ENCODE results near the gene LIX1L. TPM values are rescaled to one million over a fixed set of nuclear protein-coding genes. Genes with fewer than 3 reads are reported as not detected.

LIX1L gene
- 10 to 100 TPM; 17.9 to 28.0 (median 20.7) TPM for polyA plus RNA-seq

DNA sequence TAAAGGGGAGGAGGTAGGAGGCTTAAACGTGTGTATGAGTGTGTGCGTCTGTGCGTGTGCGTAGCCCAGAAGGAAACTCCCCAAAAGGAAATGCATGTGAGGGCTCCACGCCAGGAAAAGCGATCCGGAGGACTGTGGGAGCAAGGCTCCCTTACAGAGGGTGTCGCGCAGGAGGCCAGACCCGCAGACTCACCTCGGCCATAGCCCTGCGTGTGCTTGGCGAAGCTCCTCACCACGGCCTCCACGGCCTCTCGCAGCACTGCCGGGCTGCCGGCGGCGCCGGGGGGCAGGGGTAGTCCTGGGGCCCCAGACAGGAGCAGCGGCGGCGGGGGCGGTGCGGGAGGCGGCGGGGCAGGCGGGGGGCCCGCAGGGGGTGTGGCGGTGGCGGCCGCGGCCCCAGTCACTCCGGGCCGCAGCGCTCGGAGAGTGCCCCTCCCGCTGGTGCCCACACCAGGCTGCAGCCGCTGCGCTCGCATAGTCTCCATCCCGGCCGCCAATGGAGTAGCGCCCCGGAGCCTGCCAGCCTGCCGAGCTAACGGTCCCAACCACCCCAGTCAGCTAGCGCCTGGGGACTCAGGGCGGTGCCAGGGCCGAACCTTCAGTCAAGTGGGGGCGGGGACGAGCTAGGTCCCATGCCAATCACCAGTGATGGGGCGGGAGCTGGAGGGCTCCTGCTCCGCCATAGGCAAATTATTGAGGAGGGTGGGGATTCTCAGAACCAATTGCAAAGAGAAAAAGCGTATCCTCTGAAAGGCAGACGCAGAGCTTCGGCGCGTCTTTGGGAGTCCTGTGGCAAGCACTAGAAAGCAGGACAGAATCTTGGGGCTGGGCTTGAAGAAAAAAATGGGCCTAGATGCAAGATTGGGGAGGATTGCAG, at the start of gene LIX1L:
Gene LIX1L, minus strand, starts transcription at position 575 of the 877 bp plus-strand sequence. Its CDS starts 90 bp downstream, at position 485.
- peak; percentile 92 to 94 (median 93) for DNase-seq
- Mint-ChIP-seq H3K4me3 (peak within 1 kb of the TSS; percentile 88 to 99 (median 98)), H3K36me3 (no peaks in the 10 kb centered on the region), H3K4me1 (peaks cover 81 to 82% of the 10 kb centered on the region in 2 donors), H3K9me3 (no peaks in the 10 kb centered on the region), H3K27ac (peak within 1 kb of the TSS; percentile 91 to 96 (median 94)), H3K27me3 (ENCODE audit: low read depth in 3 of 3) (peaks cover 4 to 8% (median 6%) of the 10 kb centered on the region in 3 donors)

DNA sequence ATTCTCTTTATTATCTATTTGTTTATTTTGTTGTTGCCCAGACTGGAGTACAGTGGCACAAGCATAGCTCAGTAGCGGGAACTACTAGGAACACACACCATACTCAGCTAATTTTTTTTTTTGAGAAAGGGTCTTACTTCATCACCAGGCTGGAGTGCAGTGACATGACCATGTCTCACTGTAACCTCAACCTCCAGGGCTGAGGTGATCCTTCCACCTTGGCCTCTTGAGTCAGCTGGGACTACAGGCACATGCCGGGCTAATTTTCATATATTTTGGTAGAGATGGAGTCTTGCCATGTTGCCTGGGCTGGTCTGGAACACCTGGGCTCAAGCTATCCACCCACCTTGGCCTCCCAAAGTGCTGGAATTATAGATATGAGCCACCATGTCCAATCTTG, 43.9 kb upstream of the LIX1L start:
- Mint-ChIP-seq H3K27ac (peak overlapping the region in 4 of 6 donors; percentile 79 to 88 (median 82)), H3K27me3 (ENCODE audit: low read depth in 3 of 3) (peaks cover 0 to 10% (median 7%) of the 10 kb centered on the region in 3 donors)

DNA sequence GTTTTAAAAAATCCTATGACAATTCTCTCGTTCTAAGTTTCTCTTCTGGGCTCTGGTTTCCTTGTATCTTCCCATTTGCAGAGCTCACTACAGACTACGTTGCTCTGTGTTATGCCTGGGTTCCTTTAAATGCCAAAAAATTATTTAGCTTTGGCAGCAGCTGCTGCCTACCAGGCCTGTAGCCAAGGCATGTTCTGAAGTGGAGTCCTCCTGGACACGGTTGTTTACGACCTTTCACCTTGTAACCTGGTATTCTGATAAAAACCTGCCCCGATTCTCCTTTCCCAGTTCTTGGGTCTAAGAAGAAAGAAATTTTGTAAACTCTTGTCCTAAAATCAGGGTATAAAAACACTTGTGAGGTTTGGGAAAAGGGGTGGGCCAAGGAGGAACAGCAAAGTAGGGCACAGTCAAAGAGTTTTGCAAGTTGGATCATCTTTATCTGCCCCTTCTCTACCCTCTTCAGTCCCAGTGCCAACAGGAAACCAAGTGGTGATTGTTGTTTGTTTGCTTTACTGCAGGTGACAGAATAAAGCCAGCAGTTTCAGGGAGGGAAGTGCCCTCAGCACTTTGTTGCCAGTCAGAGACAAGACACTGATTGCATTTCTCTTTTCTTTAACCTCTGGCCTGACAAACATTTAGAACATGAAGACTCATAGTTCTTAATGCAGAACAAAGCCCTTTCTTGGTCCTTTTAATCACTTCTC, 41.7 kb upstream of the LIX1L start:
- H3K4me1 Mint-ChIP-seq: peaks cover 40 to 47% of the 10 kb centered on the region in 2 donors
- H3K9me3 Mint-ChIP-seq: peaks cover 0 to 6% (median 0%) of the 10 kb centered on the region in 6 donors
- DNase-seq: peak in 2 of 3 donors; percentile 26 to 41
- peak overlapping the region; percentile 73 to 100 (median 98) for H3K4me3 Mint-ChIP-seq
- H3K36me3 Mint-ChIP-seq: peaks cover 20 to 21% (median 20%) of the 10 kb centered on the region in 3 donors
- H3K27ac Mint-ChIP-seq: peak overlapping the region; percentile 84 to 98 (median 96)
- peaks cover under 1 to 12% (median 9%) of the 10 kb centered on the region in 3 donors for H3K27me3 Mint-ChIP-seq (ENCODE audit: low read depth in 3 of 3)

More for the DNA sequence above, 43.9 kb upstream of the LIX1L start:
- Mint-ChIP-seq H3K9me3 (peaks cover 0 to 2% (median 0%) of the 10 kb centered on the region in 6 donors), H3K4me3 (peak overlapping the region in 1 of 5 donors; percentile 63), H3K4me1 (peaks cover 59 to 67% of the 10 kb centered on the region in 2 donors), H3K36me3 (peaks cover 0 to 4% (median 0%) of the 10 kb centered on the region in 3 donors)
- DNase-seq: no peak

DNA sequence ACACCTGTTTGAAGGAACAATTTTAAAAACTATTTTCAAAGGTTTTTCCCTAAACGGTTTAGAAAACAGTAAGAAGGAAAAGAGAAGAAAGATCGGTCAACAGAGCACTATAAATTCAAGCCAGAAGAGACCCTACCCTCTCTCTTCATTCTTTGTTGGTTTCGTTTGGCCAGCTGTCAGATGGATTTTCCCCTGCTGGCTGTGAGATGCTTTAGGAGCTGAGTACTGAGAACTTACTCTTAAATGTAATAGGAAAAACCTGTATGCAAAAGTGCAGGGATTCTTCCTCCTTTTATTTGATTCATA, 39.9 kb upstream of the LIX1L start:
- Mint-ChIP-seq H3K36me3 (peaks cover 38 to 39% (median 38%) of the 10 kb centered on the region in 3 donors), H3K27ac (peak overlapping the region; percentile 96 to 98 (median 97)), H3K27me3 (ENCODE audit: low read depth in 3 of 3) (peaks cover 8 to 20% (median 12%) of the 10 kb centered on the region in 3 donors), H3K9me3 (peaks cover 0 to 7% (median 3%) of the 10 kb centered on the region in 6 donors), H3K4me1 (peaks cover 54 to 58% of the 10 kb centered on the region in 2 donors), H3K4me3 (peak overlapping the region; percentile 97 to 100 (median 98))
- DNase-seq: peak in 1 of 3 donors; percentile 20

DNA sequence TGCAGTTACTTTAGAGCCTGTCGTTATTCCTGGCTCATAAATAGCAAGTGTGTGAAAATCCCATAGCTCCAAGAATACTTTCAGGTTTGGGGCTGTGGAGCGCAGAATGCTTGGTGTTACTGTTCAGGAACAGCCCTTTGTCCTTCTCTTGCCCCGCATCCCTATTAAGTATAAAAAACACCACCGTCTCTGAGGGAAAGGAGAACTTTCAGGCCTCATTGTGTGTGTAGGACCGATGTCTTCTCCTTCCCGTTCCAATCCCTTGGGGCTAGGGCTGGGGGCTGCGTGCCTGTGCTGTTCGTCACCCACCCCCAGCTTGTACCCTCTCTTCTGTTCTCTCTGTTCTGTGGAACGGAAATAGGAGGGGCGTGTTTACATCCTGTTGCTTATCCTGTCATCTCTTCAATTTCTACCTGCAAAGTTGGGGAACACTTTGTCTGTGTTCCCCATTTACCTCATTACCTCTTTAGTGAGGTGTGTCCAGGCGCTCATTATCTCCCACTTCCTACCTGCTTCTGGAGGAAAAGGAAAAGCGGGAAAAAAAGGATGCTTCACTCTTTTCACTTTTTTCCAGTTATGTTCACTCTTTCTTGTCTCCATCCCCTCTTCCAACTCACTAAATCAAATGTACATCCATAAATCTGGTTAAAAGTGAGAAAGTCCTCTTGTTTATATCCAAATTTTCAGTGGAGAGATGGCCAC, 39.4 kb upstream of the LIX1L start:
- Mint-ChIP-seq H3K27me3 (ENCODE audit: low read depth in 3 of 3) (peaks cover 8 to 24% (median 12%) of the 10 kb centered on the region in 3 donors), H3K36me3 (peaks cover 43 to 44% (median 43%) of the 10 kb centered on the region in 3 donors), H3K9me3 (peaks cover 0 to 7% (median 3%) of the 10 kb centered on the region in 6 donors), H3K4me3 (peak overlapping the region; percentile 97 to 100 (median 98)), H3K4me1 (peaks cover 59 to 63% of the 10 kb centered on the region in 2 donors), H3K27ac (peak overlapping the region; percentile 96 to 98 (median 97))
- DNase-seq: peak; percentile 48 to 52 (median 49)

DNA sequence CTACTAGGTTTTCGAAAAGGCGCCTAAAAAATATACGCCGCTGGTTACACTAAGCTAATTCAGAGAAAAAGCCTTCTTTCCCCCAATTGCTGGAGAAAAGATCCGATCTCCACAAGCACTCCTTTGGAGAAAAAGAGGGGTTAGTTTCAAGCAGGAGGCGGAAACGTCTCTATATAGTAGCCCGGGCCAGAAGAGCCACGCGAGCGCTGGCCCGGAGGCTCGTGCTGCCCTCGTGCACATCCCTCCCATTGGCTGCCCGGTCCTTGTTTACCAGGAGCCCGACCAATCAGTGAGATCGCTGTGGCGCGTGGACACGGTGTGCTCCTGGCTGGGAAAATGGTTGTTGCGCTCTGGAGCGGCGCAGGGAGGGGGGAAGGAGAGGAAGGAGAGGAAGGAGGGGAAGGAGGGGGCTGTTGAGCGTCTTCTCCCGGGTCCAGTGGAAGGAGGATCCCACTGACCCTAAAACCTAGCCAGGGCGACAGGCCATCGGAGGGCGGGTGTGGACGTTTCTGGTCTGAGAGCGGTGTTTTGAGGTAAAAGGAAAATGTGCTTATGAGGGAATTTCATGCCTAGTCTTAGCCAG, 38.7 kb upstream of the LIX1L start, which contains the start of gene TXNIP:
Gene TXNIP, minus strand, starts transcription at position 147 of the 583 bp plus-strand sequence. CDS start 313 bp downstream, outside the sequence.
- peak within 1 kb of the TSS; percentile 96 to 98 (median 97) for H3K27ac Mint-ChIP-seq
- DNase-seq: peak; percentile 90 to 93 (median 92)
- H3K36me3 Mint-ChIP-seq: peaks cover 50 to 51% (median 50%) of the 10 kb centered on the region in 3 donors
- H3K9me3 Mint-ChIP-seq: peaks cover 0 to 10% (median 3%) of the 10 kb centered on the region in 6 donors
- H3K4me3 Mint-ChIP-seq: peak within 1 kb of the TSS; percentile 97 to 100 (median 98)
- peaks cover 62 to 64% of the 10 kb centered on the region in 2 donors for H3K4me1 Mint-ChIP-seq
- peaks cover 8 to 27% (median 12%) of the 10 kb centered on the region in 3 donors for H3K27me3 Mint-ChIP-seq (ENCODE audit: low read depth in 3 of 3)

DNA sequence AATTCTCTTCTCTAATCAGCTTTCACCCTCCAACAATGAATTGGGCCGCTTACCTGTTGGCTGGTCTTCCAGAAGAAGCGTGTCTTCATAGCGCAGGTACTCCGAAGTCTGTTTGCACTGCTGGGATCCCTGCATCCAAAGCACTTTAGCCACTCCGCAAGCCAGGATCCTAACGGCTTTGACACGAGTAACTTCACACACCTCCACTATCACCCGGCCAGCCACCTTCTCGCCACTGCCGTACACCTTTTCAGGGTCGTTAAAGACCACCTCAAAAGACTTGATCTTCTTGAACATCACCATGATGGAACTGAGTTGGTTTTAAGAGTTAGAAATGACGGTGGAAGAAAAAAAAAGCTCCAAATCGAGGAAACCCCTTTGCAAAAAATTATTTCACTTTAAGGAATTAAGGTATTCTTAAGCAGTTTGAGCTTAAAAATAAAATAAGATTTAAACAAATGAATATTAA, 38.2 kb upstream of the LIX1L start:
- H3K27ac Mint-ChIP-seq: peak overlapping the region; percentile 95 to 98 (median 96)
- no peak for DNase-seq

DNA sequence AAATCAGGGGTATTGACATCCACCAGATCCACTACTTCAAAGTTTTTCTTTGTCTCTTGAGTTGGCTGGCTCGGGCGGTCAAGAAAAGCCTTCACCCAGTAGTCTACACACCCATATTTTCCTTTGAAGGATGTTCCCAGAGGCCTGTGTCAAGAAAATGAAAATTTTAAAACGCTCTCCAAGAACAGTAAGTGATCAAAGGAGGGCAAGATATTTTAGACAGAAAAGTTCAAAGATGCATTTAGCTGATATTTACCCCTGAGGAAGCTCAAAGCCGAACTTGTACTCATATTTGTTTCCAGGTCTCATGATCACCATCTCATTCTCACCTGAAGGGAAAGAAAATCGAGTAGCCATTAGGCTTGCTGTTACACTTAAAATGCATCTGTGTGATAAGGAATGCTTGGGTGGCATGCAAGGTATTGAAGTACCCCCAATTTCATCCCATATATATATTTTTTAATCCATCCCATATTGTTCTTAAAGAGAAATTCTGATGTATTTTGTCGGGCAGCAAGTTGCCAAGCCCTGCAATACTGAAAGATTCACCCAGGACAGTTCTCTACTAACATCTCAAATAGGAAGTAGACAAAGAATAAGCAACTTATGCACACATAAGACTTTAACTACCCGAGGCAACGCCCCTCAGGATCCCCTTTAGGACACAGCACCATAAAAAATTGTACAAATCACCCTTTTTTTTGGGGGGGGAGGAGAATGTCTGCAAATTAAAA, 37.5 kb upstream of the LIX1L start:
- DNase-seq: no peak
- peak overlapping the region; percentile 97 to 100 (median 98) for H3K4me3 Mint-ChIP-seq
- H3K27ac Mint-ChIP-seq: peak overlapping the region; percentile 95 to 98 (median 96)
- peaks cover 70 to 71% of the 10 kb centered on the region in 2 donors for H3K4me1 Mint-ChIP-seq
- peaks cover 8 to 29% (median 12%) of the 10 kb centered on the region in 3 donors for H3K27me3 Mint-ChIP-seq (ENCODE audit: low read depth in 3 of 3)
- H3K9me3 Mint-ChIP-seq: peaks cover 0 to 12% (median 3%) of the 10 kb centered on the region in 6 donors
- peaks cover 50 to 52% (median 50%) of the 10 kb centered on the region in 3 donors for H3K36me3 Mint-ChIP-seq

More for the DNA sequence above, 38.2 kb upstream of the LIX1L start:
- Mint-ChIP-seq H3K36me3 (peaks cover 50 to 52% (median 50%) of the 10 kb centered on the region in 3 donors), H3K4me3 (peak overlapping the region; percentile 97 to 100 (median 98)), H3K4me1 (peaks cover 64% of the 10 kb centered on the region in 2 donors), H3K9me3 (peaks cover 0 to 10% (median 3%) of the 10 kb centered on the region in 6 donors), H3K27me3 (ENCODE audit: low read depth in 3 of 3) (peaks cover 8 to 29% (median 12%) of the 10 kb centered on the region in 3 donors)

DNA sequence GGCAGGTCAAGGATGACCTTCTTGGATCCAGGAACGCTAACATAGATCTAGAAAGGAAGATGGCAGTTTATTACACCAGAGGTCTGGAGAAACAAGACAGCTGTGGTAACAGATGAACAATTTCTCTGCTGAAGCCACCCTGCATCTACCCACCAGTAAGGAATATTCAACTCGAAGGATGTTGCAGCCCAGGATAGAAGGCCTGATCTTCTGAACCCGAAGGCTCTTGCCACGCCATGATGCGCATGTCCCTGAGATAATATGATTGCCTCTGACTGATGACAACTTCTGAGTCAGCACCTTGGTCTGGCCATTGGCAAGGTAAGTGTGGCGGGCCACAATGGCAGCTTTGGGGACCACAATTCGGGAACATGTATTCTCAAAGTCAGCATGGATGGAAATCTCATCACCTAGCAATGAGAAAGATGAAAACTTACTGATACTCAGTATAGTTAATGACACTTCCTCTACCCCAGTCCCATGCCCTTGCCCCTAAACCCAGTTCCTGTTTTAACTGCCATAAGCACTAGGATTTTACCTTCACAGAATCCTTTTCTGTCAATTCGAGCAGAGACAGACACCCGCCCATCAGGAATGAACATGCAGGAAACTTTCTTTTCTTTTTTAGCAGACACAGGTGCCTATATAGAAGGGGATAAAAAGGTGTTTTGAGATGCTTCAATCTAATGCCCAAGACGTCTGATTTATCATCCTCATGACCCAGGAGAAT, 36.7 kb upstream of the LIX1L start:
- DNase-seq: peak in 1 of 3 donors; percentile 8
- H3K27me3 Mint-ChIP-seq (ENCODE audit: low read depth in 3 of 3): peaks cover 8 to 29% (median 12%) of the 10 kb centered on the region in 3 donors
- peaks cover 0 to 13% (median 3%) of the 10 kb centered on the region in 6 donors for H3K9me3 Mint-ChIP-seq
- peaks cover 50 to 52% (median 50%) of the 10 kb centered on the region in 3 donors for H3K36me3 Mint-ChIP-seq
- peak overlapping the region; percentile 97 to 100 (median 98) for H3K4me3 Mint-ChIP-seq
- H3K4me1 Mint-ChIP-seq: peaks cover 65% of the 10 kb centered on the region in 2 donors
- H3K27ac Mint-ChIP-seq: peak overlapping the region; percentile 95 to 98 (median 96)

DNA sequence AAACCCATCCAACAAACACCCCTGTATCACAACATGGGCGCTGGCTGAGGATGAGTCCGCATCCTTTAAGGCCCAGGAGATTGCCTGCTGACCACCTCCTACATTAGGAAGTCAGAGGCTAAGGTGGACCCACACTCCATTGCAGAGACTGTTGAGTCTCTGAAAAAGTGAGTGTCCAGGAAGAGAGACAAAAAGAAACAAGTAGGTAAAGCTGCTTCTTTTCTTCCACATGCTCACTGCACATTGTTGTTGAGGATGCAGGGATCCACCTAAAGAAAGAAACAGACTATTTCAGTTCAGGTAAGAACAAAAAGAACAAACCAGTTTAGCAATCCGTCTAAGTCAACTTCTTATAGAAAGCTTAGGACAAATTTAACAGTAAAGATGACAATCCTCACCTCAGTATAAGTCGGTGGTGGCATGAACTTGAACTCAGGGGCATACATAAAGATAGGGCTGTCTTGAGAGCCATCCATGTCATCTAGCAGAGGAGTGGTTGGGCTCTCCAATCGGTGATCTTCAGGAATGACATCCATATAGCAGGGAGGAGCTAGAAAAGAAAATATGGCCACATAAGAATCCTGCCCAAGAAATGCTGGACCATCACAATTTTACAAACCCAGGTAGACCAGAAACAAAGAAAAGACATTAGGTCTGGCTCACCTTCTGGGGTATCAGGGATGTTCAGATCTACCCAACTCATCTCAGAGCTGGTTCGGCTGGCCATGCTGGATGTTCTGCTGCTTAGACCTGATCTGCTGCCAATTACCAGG, 36.0 kb upstream of the LIX1L start:
- Mint-ChIP-seq H3K4me3 (peak overlapping the region; percentile 97 to 100 (median 98)), H3K9me3 (peaks cover 0 to 13% (median 3%) of the 10 kb centered on the region in 6 donors), H3K4me1 (peaks cover 58 to 59% of the 10 kb centered on the region in 2 donors), H3K36me3 (peaks cover 50 to 52% (median 50%) of the 10 kb centered on the region in 3 donors), H3K27ac (peak overlapping the region; percentile 95 to 98 (median 96)), H3K27me3 (ENCODE audit: low read depth in 3 of 3) (peaks cover 8 to 30% (median 12%) of the 10 kb centered on the region in 3 donors)
- peak in 1 of 3 donors; percentile 6 for DNase-seq
